Neural cell (in vitro differentiated cells): Measurements from ENCODE around the gene CUBN. TPM values are rescaled to one million over a fixed set of nuclear protein-coding genes. Genes with fewer than 3 reads are reported as not detected.
A peak's percentile ranks its signal among the peaks of the same experiment; 100 is the strongest.

ENCODE experiments used
- H2AFZ ChIP-seq: fragments of 200-600, 300-800 bp; sonication (generic), shearing (Covaris generic); 2 replicates; pipeline ENCODE4 v1.6.0; 2014; ENCODE audit warnings: low read depth, mild to moderate bottlenecking, antibody characterized with exemption, low read length, moderate library complexity
- H3F3A ChIP-seq: fragments of 200-600 bp; shearing (Covaris generic); 2 replicates; pipeline ENCODE4 v1.6.1; 2016; ENCODE audit warnings: mild to moderate bottlenecking, moderate library complexity, mixed read lengths, antibody characterized with exemption, low read length; ENCODE audit not compliant: insufficient read depth, poor library complexity, severe bottlenecking
- H3K27ac ChIP-seq: fragments of 200-600, 300-800 bp; sonication (generic), shearing (Covaris generic); 2 replicates; pipeline ENCODE4 v1.5.1; 2014; ENCODE audit warnings: mild to moderate bottlenecking, low read length, moderate library complexity
- H3K27me3 ChIP-seq: fragments of 300-800, 200-600 bp; sonication (generic), shearing (Covaris generic); 2 replicates; pipeline ENCODE4 v1.6.0; 2014; ENCODE audit warnings: mild to moderate bottlenecking, low read depth, low read length, moderate library complexity; ENCODE audit not compliant: insufficient read depth
- H3K36me3 ChIP-seq: fragments of 300-800, 200-600 bp; sonication (generic), shearing (Covaris generic); 2 replicates; pipeline ENCODE4 v1.5.1; 2014; ENCODE audit warnings: mild to moderate bottlenecking, antibody characterized with exemption, low read length, moderate library complexity; ENCODE audit not compliant: insufficient read depth
- H3K4me2 ChIP-seq: fragments of 300-800, 200-600 bp; sonication (generic), shearing (Covaris generic); 2 replicates; pipeline ENCODE4 v1.6.0; 2014; ENCODE audit warnings: mild to moderate bottlenecking, low read length
- H3K4me3 ChIP-seq: fragments of 300-800, 200-600 bp; sonication (generic), shearing (Covaris generic); 2 replicates; pipeline ENCODE4 v1.5.1; 2014; ENCODE audit warnings: mild to moderate bottlenecking, low read length, moderate library complexity
- H3K79me2 ChIP-seq: fragments of 200-600 bp; shearing (Covaris generic); replicated peaks from 2 replicates; pipeline ENCODE4 v1.6.0; 2014; ENCODE audit warnings: mild to moderate bottlenecking, low read length, moderate library complexity; ENCODE audit not compliant: insufficient read depth
- H3K9ac ChIP-seq: fragments of 300-800, 200-600 bp; sonication (generic), shearing (Covaris generic); 2 replicates; pipeline ENCODE4 v1.6.1; 2016; ENCODE audit warnings: mild to moderate bottlenecking, low read length, mixed read lengths
- H3K9me2 ChIP-seq: fragments of 200-600 bp; shearing (Covaris generic); 2 replicates; pipeline ENCODE4 v1.6.1; 2016; ENCODE audit warnings: mild to moderate bottlenecking, low read length, mixed read lengths; ENCODE audit not compliant: insufficient read depth
- H3K9me3 ChIP-seq: fragments of 200-600, 300-800 bp; sonication (generic), shearing (Covaris generic); 2 replicates; pipeline ENCODE4 v1.6.1; 2016; ENCODE audit warnings: mild to moderate bottlenecking, mixed run types, low read length, moderate library complexity, mixed read lengths
- H4K20me1 ChIP-seq: fragments of 200-600 bp; shearing (Covaris generic); 2 replicates; pipeline ENCODE4 v1.6.1; 2016; ENCODE audit warnings: mild to moderate bottlenecking, mixed run types; ENCODE audit not compliant: insufficient read depth
- CTCF ChIP-seq: fragments of 450-650 bp; IDR thresholded peaks from 2 replicates; pipeline ENCODE4 v1.5.1; 2014; ENCODE audit warnings: antibody characterized with exemption, mild to moderate bottlenecking, moderate library complexity; ENCODE audit not compliant: poor library complexity, severe bottlenecking
- EP300 ChIP-seq: fragments of 450-650 bp; conservative IDR thresholded peaks from 2 replicates; pipeline ENCODE4 v1.6.1; 2014; ENCODE audit warnings: antibody characterized with exemption, mild to moderate bottlenecking, moderate library complexity; ENCODE audit not compliant: poor library complexity, severe bottlenecking
- EZH2 ChIP-seq: fragments of 200-600, 300-800 bp; shearing (Covaris generic), sonication (generic); IDR thresholded peaks from 2 replicates; pipeline ENCODE4 v1.6.1; 2014; ENCODE audit warnings: antibody characterized with exemption, low read length, borderline replicate concordance, mild to moderate bottlenecking; ENCODE audit not compliant: insufficient read depth, poor library complexity, severe bottlenecking
- MXI1 ChIP-seq: fragments of 450-650 bp; conservative IDR thresholded peaks from 2 replicates; pipeline ENCODE4 v1.6.1; 2014; ENCODE audit warnings: antibody characterized with exemption, mild to moderate bottlenecking; ENCODE audit not compliant: poor library complexity, severe bottlenecking
- POLR2AphosphoS5 ChIP-seq: IDR thresholded peaks from 2 replicates; pipeline ENCODE4 v1.6.1; 2012
- RAD21 ChIP-seq: fragments of 450-650 bp; conservative IDR thresholded peaks from 2 replicates; pipeline ENCODE4 v1.6.1; 2014; ENCODE audit warnings: antibody characterized with exemption, mild to moderate bottlenecking, moderate library complexity
- REST ChIP-seq: IDR thresholded peaks from 2 replicates; pipeline ENCODE4 v1.6.1; 2012; ENCODE audit warnings: borderline replicate concordance
- SMC3 ChIP-seq: fragments of 450-650 bp; conservative IDR thresholded peaks from 2 replicates; pipeline ENCODE4 v1.6.1; 2014; ENCODE audit warnings: antibody characterized with exemption, mild to moderate bottlenecking, moderate library complexity; ENCODE audit not compliant: poor library complexity
- TAF1 ChIP-seq: IDR thresholded peaks from 2 replicates; pipeline ENCODE4 v1.6.1; 2012; ENCODE audit warnings: low read depth
- polyA plus RNA-seq: library from polyadenylated mRNA; depleted of rRNA; stranded (reverse); fragments of >200 nt; gene quantifications from 2 replicates; pipeline ENCODE4 v1.2.3, GENCODE V29; 2014

CUBN gene
- polyA plus RNA-seq, 1 donor from 2014 or later, result 7.1 TPM

- no peak overlapping the region for H3K9ac ChIP-seq
- H3K4me3 ChIP-seq, result peak overlapping the region; percentile 28
- no peak overlapping the region for H3K4me2 ChIP-seq
- no peaks in the 10 kb centered on the region for H3K79me2 ChIP-seq
- H3K9me3 ChIP-seq, result no peaks in the 10 kb centered on the region
- no peaks in the 10 kb centered on the region for H3K9me2 ChIP-seq
- H3K27ac ChIP-seq, result peak overlapping the region; percentile 45
- no peaks in the 10 kb centered on the region for H3K27me3 ChIP-seq
- no peaks in the 10 kb centered on the region for H3F3A ChIP-seq
- no peak overlapping the region for H2AFZ ChIP-seq
- H4K20me1 ChIP-seq, result no peaks in the 10 kb centered on the region
- no peaks in the 10 kb centered on the region for H3K36me3 ChIP-seq
- TF ChIP-seq RAD21 (peak; percentile 23), POLR2AphosphoS5 (no peak)
Measured at GRCh38 chr10:16866541-16867275, 262.9 kb downstream of the CUBN start.

GRCh38 chr10:16865766-16866165 lies 263.8 kb downstream of the CUBN start:
- H3K9me3 ChIP-seq, result no peaks in the 10 kb centered on the region
- no peaks in the 10 kb centered on the region for H3K27me3 ChIP-seq
- no peak overlapping the region for H3K4me3 ChIP-seq
- no peaks in the 10 kb centered on the region for H3F3A ChIP-seq
- TF ChIP-seq CTCF (no peak), EP300 (no peak), EZH2 (no peak), POLR2AphosphoS5 (no peak), MXI1 (no peak), SMC3 (no peak), TAF1 (no peak), REST (no peak), RAD21 (no peak)
- H3K9ac ChIP-seq, result no peak overlapping the region
- H4K20me1 ChIP-seq, result no peaks in the 10 kb centered on the region
- no peak overlapping the region for H3K27ac ChIP-seq
- H3K4me2 ChIP-seq, result no peak overlapping the region
- no peaks in the 10 kb centered on the region for H3K79me2 ChIP-seq
- no peaks in the 10 kb centered on the region for H3K36me3 ChIP-seq
- H3K9me2 ChIP-seq, result no peaks in the 10 kb centered on the region
- H2AFZ ChIP-seq, result no peak overlapping the region
